ENCODE results near the gene FPR3.

Gene FPR3

DNA sequence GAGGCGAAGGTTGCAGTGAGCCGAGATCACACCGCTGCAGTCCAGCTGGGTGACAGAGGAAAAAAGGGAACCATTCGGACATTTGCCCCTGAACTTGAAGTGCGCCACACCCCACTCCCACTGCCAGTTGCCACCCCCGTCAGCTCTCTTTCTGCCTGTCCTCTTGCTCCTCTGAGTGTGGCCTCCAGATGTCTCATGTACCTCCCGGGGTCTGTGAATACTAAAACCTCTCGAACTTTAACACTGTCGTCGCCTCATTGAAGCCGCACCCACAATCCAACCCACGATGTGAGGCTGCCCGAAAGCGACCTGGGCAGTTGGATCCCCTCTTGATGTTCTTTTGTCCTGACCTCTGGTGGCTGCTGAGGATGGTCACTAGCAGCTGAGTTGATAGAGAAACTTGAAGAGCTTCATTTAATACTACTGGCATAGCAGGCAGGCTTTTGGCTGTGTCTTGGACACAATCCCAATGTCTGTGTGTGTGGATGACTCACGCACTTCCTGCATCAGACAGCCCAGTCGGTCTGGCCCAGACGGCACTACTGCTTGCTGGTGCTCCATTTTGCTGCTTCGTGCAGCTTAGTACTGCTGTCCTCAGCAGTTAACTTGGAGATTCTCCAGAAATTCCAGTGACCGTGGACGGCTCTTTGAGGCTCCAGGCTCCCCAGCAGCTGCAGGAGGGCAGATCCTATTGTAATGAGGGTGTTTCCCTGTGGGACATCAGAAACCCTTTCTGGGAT is 4.2 kb downstream of the FPR3 start:
- peaks cover 8% of the 10 kb centered on the region; the same call in 1 of the 2 replicates for H3K9me3 ChIP-seq (ENCODE audit: insufficient read depth, low read length)
- no peak overlapping the region for H3K9ac ChIP-seq (ENCODE audit: low read length)
- TF ChIP-seq EZH2phosphoT487 (IDR thresholded peaks at IDR 0.05; ENCODE audit: low read depth), result no peak
- TF ChIP-seq, protein P1, sequence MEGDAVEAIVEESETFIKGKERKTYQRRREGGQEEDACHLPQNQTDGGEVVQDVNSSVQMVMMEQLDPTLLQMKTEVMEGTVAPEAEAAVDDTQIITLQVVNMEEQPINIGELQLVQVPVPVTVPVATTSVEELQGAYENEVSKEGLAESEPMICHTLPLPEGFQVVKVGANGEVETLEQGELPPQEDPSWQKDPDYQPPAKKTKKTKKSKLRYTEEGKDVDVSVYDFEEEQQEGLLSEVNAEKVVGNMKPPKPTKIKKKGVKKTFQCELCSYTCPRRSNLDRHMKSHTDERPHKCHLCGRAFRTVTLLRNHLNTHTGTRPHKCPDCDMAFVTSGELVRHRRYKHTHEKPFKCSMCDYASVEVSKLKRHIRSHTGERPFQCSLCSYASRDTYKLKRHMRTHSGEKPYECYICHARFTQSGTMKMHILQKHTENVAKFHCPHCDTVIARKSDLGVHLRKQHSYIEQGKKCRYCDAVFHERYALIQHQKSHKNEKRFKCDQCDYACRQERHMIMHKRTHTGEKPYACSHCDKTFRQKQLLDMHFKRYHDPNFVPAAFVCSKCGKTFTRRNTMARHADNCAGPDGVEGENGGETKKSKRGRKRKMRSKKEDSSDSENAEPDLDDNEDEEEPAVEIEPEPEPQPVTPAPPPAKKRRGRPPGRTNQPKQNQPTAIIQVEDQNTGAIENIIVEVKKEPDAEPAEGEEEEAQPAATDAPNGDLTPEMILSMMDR (IDR thresholded peaks at IDR 0.05; ENCODE audit: low read depth, low read length), result no peak
- H3K79me2 ChIP-seq (ENCODE audit: low read length), result no peaks in the 10 kb centered on the region
- H3K4me2 ChIP-seq (ENCODE audit: low read length), result no peak overlapping the region
- peaks cover 3% of the 10 kb centered on the region; the same call in 1 of the 2 replicates for H3K27me3 ChIP-seq (ENCODE audit: low read depth, low read length)
- H2AFZ ChIP-seq (ENCODE audit: low read depth, low read length), result no peak overlapping the region
- no peaks in the 10 kb centered on the region for H3K36me3 ChIP-seq (replicated peaks; ENCODE audit: low read depth, low read length)
- no peak overlapping the region for H3K27ac ChIP-seq (ENCODE audit: low read length)
- no peak overlapping the region for H3K4me3 ChIP-seq (ENCODE audit: low read length)
- no peaks in the 10 kb centered on the region for H4K20me1 ChIP-seq (ENCODE audit: insufficient read depth, low read length)
- H3K4me1 ChIP-seq (ENCODE audit: low read length), result peaks cover 8% of the 10 kb centered on the region

DNA sequence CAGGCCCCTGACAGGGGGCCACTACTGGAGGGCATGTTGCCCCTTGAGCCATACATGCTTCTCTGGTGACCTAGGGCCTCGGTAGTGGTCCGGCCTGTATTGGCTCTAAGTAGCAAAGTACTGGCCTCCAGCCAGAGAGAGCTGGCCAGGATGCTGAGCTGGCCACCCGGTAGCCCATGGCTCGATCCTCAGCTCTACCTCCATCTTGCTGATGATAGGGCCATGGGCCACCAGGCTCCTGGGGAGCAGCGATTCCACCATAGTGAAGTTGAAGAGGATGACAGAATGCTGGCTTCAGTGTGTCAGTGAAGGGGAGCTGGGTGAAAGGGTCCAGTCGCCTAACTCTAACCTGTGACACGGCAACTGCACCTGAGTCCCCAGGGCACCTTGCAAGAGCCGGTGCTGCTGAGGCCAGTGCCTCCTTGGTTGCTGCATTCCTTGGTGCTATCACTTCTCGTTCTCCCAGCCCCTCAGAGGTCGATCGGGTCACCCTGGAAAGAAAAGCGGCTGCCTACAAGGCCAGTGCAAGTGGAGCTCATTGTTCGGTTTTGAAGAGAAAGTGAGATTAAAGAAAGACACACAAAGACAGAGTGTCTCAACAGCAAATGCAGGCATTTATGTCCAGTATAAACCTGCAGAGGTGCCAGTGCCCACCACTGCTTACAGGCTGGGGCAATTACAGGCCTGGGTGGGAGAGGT is 5.0 kb downstream of the FPR3 start:
- peaks cover 8% of the 10 kb centered on the region; the same call in 1 of the 2 replicates for H3K9me3 ChIP-seq (ENCODE audit: insufficient read depth, low read length)
- no peaks in the 10 kb centered on the region for H4K20me1 ChIP-seq (ENCODE audit: insufficient read depth, low read length)
- no peaks in the 10 kb centered on the region for H3K79me2 ChIP-seq (ENCODE audit: low read length)
- no peak overlapping the region for H3K27ac ChIP-seq (ENCODE audit: low read length)
- H3K36me3 ChIP-seq (replicated peaks; ENCODE audit: low read depth, low read length), result no peaks in the 10 kb centered on the region
- H3K27me3 ChIP-seq (ENCODE audit: low read depth, low read length), result peaks cover 3% of the 10 kb centered on the region; the same call in 1 of the 2 replicates
- no peak overlapping the region for H3K9ac ChIP-seq (ENCODE audit: low read length)
- H3K4me3 ChIP-seq (ENCODE audit: low read length), result no peak overlapping the region
- TF ChIP-seq, protein P1 (IDR thresholded peaks at IDR 0.05; ENCODE audit: low read depth, low read length), result no peak
- TF ChIP-seq EZH2phosphoT487 (IDR thresholded peaks at IDR 0.05; ENCODE audit: low read depth), result no peak
- H2AFZ ChIP-seq (ENCODE audit: low read depth, low read length), result no peak overlapping the region
- H3K4me1 ChIP-seq (ENCODE audit: low read length), result peaks cover 8% of the 10 kb centered on the region
- H3K4me2 ChIP-seq (ENCODE audit: low read length), result no peak overlapping the region

DNA sequence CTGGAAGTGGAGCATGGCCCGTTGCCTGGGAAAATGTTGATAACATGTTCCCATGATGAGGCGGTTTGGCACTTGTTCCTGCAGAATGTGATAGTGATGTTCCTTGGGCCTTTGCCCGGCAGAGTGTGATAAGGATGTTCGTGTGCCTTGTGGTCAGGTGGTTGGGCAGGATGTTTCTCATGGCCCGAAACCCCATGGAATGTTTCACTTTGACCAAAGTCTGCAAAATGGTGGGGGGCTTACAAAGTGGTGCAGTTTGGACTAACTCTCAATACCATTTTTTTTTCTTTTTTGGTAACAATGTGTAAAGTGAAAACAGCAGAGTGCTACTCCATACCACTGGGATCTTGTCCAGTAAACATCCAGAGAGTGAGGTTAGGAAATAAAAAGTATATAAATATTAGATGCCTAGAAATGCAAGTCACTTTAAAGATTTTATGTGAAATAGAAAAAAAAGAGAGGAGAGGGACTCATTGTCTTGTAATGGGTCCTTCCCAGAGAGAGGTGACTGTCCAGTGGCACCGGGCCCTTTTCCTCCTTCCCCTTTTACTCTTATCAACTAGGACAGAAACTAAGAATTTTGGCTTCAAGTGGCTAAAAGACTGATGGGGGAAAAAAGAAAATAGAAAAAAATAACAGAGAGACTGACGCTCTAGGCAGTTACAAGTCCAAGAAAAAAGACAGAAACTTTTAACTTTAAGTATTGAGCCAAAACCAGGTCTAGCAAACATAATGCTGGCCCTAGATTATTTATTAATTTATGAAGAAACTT is 5.7 kb downstream of the FPR3 start:
- peaks cover 3% of the 10 kb centered on the region; the same call in 1 of the 2 replicates for H3K27me3 ChIP-seq (ENCODE audit: low read depth, low read length)
- TF ChIP-seq, protein P1 (IDR thresholded peaks at IDR 0.05; ENCODE audit: low read depth, low read length), result no peak
- no peak for TF ChIP-seq EZH2phosphoT487 (IDR thresholded peaks at IDR 0.05; ENCODE audit: low read depth)
- no peak overlapping the region for H2AFZ ChIP-seq (ENCODE audit: low read depth, low read length)
- H3K36me3 ChIP-seq (replicated peaks; ENCODE audit: low read depth, low read length), result no peaks in the 10 kb centered on the region
- no peaks in the 10 kb centered on the region for H3K79me2 ChIP-seq (ENCODE audit: low read length)
- no peak overlapping the region for H3K4me3 ChIP-seq (ENCODE audit: low read length)
- H3K4me2 ChIP-seq (ENCODE audit: low read length), result no peak overlapping the region
- no peak overlapping the region for H3K9ac ChIP-seq (ENCODE audit: low read length)
- H3K4me1 ChIP-seq (ENCODE audit: low read length), result peaks cover 8% of the 10 kb centered on the region
- peaks cover 8% of the 10 kb centered on the region; the same call in 1 of the 2 replicates for H3K9me3 ChIP-seq (ENCODE audit: insufficient read depth, low read length)
- no peaks in the 10 kb centered on the region for H4K20me1 ChIP-seq (ENCODE audit: insufficient read depth, low read length)
- no peak overlapping the region for H3K27ac ChIP-seq (ENCODE audit: low read length)

DNA sequence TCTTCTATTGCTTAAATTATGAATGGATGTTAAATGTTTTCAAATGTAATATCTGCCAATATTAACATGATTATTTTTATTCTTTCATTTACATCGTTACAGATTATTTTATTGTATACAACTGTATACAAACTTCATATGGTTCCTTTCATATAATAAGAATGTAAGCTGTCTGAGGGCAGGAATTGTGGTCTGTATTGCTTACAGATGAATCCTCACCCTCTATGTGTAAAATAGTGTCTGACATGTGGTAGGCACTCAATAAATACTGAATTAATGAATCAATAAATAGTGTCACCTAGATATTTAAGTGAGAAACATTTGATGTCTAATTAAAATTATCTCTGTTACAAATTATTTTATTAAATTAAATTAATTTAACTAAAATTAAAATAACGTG is 7.8 kb downstream of the FPR3 start:
- no peaks in the 10 kb centered on the region for H3K27me3 ChIP-seq (ENCODE audit: low read depth, low read length)
- H2AFZ ChIP-seq (ENCODE audit: low read depth, low read length), result no peak overlapping the region
- H3K4me2 ChIP-seq (ENCODE audit: low read length), result no peak overlapping the region
- peaks cover 3% of the 10 kb centered on the region; the same call in 1 of the 2 replicates for H3K9me3 ChIP-seq (ENCODE audit: insufficient read depth, low read length)
- H3K79me2 ChIP-seq (ENCODE audit: low read length), result no peaks in the 10 kb centered on the region
- no peak for TF ChIP-seq EZH2phosphoT487 (IDR thresholded peaks at IDR 0.05; ENCODE audit: low read depth)
- TF ChIP-seq, protein P1 (IDR thresholded peaks at IDR 0.05; ENCODE audit: low read depth, low read length), result no peak
- no peak overlapping the region for H3K9ac ChIP-seq (ENCODE audit: low read length)
- no peak overlapping the region for H3K4me3 ChIP-seq (ENCODE audit: low read length)
- no peaks in the 10 kb centered on the region for H4K20me1 ChIP-seq (ENCODE audit: insufficient read depth, low read length)
- H3K4me1 ChIP-seq (ENCODE audit: low read length), result peaks cover 8% of the 10 kb centered on the region
- H3K36me3 ChIP-seq (replicated peaks; ENCODE audit: low read depth, low read length), result no peaks in the 10 kb centered on the region
- no peak overlapping the region for H3K27ac ChIP-seq (ENCODE audit: low read length)

Data from OCI-LY3 (cell line).